Hippocampal formation (tissue), 2 donors: Measurements from ENCODE around the gene SNU13.
"Not testable (repeated sequence)": the region's sequence is repeated elsewhere in the genome, so short reads cannot be mapped to it uniquely, and the experiment has no call there.

Experiments
- DNase-seq, 2 donors: peaks; one replicate each; lab custom pipeline; 2025; lab: John Stamatoyannopoulos, UW

SNU13 gene

DNA sequence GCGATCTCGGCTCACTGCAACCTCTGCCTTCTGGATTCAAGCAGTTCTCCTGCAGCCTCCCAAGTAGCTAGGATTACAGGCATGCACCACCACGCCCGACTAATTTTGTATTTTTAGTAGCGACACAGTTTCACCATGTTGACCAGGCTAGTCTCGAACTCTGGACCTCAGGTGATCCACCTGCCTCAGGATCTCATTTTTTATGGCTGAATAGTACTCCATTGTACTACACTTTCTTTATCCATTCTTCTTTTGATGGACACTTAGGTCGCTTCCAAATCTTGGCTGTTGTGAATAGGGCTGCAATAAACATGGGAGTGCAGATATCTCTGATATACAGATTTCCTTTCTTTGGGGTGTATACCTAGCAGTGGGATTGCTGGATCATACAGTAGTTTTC, 46.8 kb downstream of the SNU13 start:
- DNase-seq: no peak

GRCh38 chr22:41638748-41639147, 49.9 kb downstream of the SNU13 start:
- DNase-seq: no peak

GRCh38 chr22:41638124-41638523, 50.5 kb downstream of the SNU13 start:
- no peak for DNase-seq

DNA sequence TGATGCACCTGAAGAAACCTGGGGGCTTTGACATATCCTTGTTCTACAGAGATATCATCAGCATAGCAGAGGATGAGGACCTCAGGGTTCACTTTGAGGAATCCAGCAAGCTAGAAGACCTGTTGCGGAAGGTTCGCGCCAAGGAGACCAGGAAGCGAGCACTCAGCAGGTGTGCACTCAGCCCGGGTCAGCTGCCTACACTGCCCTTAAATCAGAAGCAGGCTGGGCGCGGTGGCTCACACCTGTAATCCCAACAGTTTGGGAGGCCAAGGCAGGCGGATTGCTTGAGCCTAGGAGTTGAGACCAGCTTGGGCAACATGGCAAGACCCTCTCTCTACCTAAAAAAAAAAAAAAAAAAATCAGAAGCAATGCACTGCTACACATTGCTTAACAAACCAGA, 51.0 kb downstream of the SNU13 start:
- not testable (repeated sequence) for DNase-seq

- DNase-seq: no peak
These were observed 52.2 kb downstream of the SNU13 start for GRCh38 chr22:41636467-41636866.

- DNase-seq: not testable (repeated sequence)
These were observed 54.1 kb downstream of the SNU13 start for GRCh38 chr22:41634610-41635009.

DNA sequence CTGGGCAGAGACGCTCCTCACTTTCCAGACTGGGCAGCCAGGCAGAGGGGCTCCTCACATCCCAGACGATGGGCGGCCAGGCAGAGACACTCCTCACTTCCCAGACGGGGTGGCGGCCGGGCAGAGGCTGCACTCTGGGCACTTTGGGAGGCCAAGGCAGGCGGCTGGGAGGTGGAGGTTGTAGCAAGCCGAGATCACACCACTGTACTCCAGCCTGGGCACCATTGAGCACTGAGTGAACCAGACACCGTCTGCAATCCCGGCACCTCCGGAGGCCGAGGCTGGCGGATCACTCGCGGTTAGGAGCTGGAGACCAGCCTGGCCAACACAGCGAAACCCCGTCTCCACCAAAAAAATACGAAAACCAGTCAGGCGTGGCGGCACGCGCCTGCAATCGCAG, 57.1 kb downstream of the SNU13 start:
- not testable (repeated sequence) for DNase-seq

DNA sequence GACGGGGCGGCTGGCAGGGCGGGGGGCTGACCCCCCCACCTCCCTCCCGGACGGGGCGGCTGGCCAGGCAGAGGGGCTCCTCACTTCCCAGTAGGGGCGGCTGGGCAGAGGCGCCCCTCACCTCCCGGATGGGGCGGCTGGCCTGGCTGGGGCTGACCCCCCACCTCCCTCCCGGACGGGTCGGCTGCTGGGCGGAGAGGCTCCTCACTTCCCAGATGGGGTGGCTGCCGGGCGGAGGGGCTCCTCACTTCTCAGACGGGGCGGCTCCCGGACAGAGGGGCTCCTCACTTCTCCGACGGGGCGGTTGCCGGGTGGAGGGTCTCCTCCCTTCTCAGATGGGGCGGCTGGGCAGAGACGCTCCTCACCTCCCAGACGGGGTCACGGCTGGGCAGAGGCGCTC, 57.6 kb downstream of the SNU13 start:
- DNase-seq: not testable (repeated sequence)

GRCh38 chr22:41625577-41625976, 63.1 kb downstream of the SNU13 start:
- DNase-seq: no peak
